Measurements from ENCODE around the gene SYTL5. TPM values are rescaled to one million over a fixed set of nuclear protein-coding genes. Genes with fewer than 3 reads are reported as not detected.

SYTL5 gene
- total and polyA plus RNA-seq, 9 donors = 0.07 to 0.39 (median 0.20) TPM

GRCh38 chrX:38126179-38126578, 119.8 kb downstream of the SYTL5 start:
- no peak for DNase-seq
- Histone ChIP-seq H3K27ac (ENCODE audit: low read length) (no peak overlapping the region), H3K4me3 (ENCODE audit: low read length) (no peak overlapping the region), H3K4me1 (ENCODE audit: control insufficient read depth, insufficient read depth, low read length) (no peaks in the 10 kb centered on the region), H3K36me3 (ENCODE audit: control insufficient read depth, insufficient read depth, low read length) (no peaks in the 10 kb centered on the region), H3K9me3 (replicated peaks; ENCODE audit: control insufficient read depth, low read depth, low read length) (no peaks in the 10 kb centered on the region), H3K27me3 (ENCODE audit: control insufficient read depth, insufficient read depth, low read length) (peaks cover 6% of the 10 kb centered on the region)
- WGBS (ENCODE audit: insufficient coverage) = 86% methylated on average over 2 of the region's 3 CpGs

GRCh38 chrX:38127961-38128360, 121.6 kb downstream of the SYTL5 start:
- WGBS (ENCODE audit: insufficient coverage) = no CpG with 5 or more reads among the region's 1 CpG

GRCh38 chrX:38129366-38129765, 123.0 kb downstream of the SYTL5 start:
- Histone ChIP-seq H3K27ac (ENCODE audit: low read length) (no peak overlapping the region), H3K9me3 (replicated peaks; ENCODE audit: control insufficient read depth, low read depth, low read length) (no peaks in the 10 kb centered on the region), H3K27me3 (ENCODE audit: control insufficient read depth, insufficient read depth, low read length) (peaks cover 7% of the 10 kb centered on the region), H3K36me3 (ENCODE audit: control insufficient read depth, insufficient read depth, low read length) (no peaks in the 10 kb centered on the region), H3K4me1 (ENCODE audit: control insufficient read depth, insufficient read depth, low read length) (no peaks in the 10 kb centered on the region), H3K4me3 (ENCODE audit: low read length) (no peak overlapping the region)
- no peak for DNase-seq

More at GRCh38 chrX:38127961-38128360, 121.6 kb downstream of the SYTL5 start:
- H3K36me3 ChIP-seq (ENCODE audit: control insufficient read depth, insufficient read depth, low read length) = no peaks in the 10 kb centered on the region
- no peaks in the 10 kb centered on the region for H3K9me3 ChIP-seq (replicated peaks; ENCODE audit: control insufficient read depth, low read depth, low read length)
- DNase-seq = no peak
- H3K27ac ChIP-seq (ENCODE audit: low read length) = no peak overlapping the region
- H3K4me3 ChIP-seq (ENCODE audit: low read length) = no peak overlapping the region
- H3K4me1 ChIP-seq (ENCODE audit: control insufficient read depth, insufficient read depth, low read length) = no peaks in the 10 kb centered on the region
- H3K27me3 ChIP-seq (ENCODE audit: control insufficient read depth, insufficient read depth, low read length) = peaks cover 6% of the 10 kb centered on the region

GRCh38 chrX:38138157-38138891, 132.0 kb downstream of the SYTL5 start:
- H3K4me1 ChIP-seq (ENCODE audit: control insufficient read depth, insufficient read depth, low read length) = no peaks in the 10 kb centered on the region
- no peaks in the 10 kb centered on the region for H3K9me3 ChIP-seq (replicated peaks; ENCODE audit: control insufficient read depth, low read depth, low read length)
- H3K27me3 ChIP-seq (ENCODE audit: control insufficient read depth, insufficient read depth, low read length) = peaks cover 8% of the 10 kb centered on the region
- no peak overlapping the region for H3K27ac ChIP-seq (ENCODE audit: low read length)
- H3K4me3 ChIP-seq (ENCODE audit: low read length) = no peak overlapping the region
- H3K36me3 ChIP-seq (ENCODE audit: control insufficient read depth, insufficient read depth, low read length) = no peaks in the 10 kb centered on the region
- DNase-seq = no peak
- WGBS (ENCODE audit: insufficient coverage) = no CpG with 5 or more reads among the region's 2 CpGs

GRCh38 chrX:38138900-38139299, 132.5 kb downstream of the SYTL5 start:
- H3K4me3 ChIP-seq (ENCODE audit: low read length) = no peak overlapping the region
- H3K27me3 ChIP-seq (ENCODE audit: control insufficient read depth, insufficient read depth, low read length) = peaks cover 8% of the 10 kb centered on the region
- no peaks in the 10 kb centered on the region for H3K4me1 ChIP-seq (ENCODE audit: control insufficient read depth, insufficient read depth, low read length)
- no peaks in the 10 kb centered on the region for H3K36me3 ChIP-seq (ENCODE audit: control insufficient read depth, insufficient read depth, low read length)
- no peak for DNase-seq
- no peak overlapping the region for H3K27ac ChIP-seq (ENCODE audit: low read length)
- WGBS (ENCODE audit: insufficient coverage) = no CpG with 5 or more reads among the region's 2 CpGs
- no peaks in the 10 kb centered on the region for H3K9me3 ChIP-seq (replicated peaks; ENCODE audit: control insufficient read depth, low read depth, low read length)

GRCh38 chrX:38142610-38143009, 136.3 kb downstream of the SYTL5 start:
- no peaks in the 10 kb centered on the region for H3K4me1 ChIP-seq (ENCODE audit: control insufficient read depth, insufficient read depth, low read length)
- no peaks in the 10 kb centered on the region for H3K9me3 ChIP-seq (replicated peaks; ENCODE audit: control insufficient read depth, low read depth, low read length)
- no CpG with 5 or more reads among the region's 1 CpG for WGBS (ENCODE audit: insufficient coverage)
- H3K4me3 ChIP-seq (ENCODE audit: low read length) = no peak overlapping the region
- H3K36me3 ChIP-seq (ENCODE audit: control insufficient read depth, insufficient read depth, low read length) = no peaks in the 10 kb centered on the region
- H3K27me3 ChIP-seq (ENCODE audit: control insufficient read depth, insufficient read depth, low read length) = peaks cover 5% of the 10 kb centered on the region
- peak; percentile 5 for DNase-seq
- no peak overlapping the region for H3K27ac ChIP-seq (ENCODE audit: low read length)

- Histone ChIP-seq H3K27me3 (ENCODE audit: control insufficient read depth, insufficient read depth, low read length) (peaks cover 21% of the 10 kb centered on the region), H3K9me3 (replicated peaks; ENCODE audit: control insufficient read depth, low read depth, low read length) (no peaks in the 10 kb centered on the region), H3K27ac (ENCODE audit: low read length) (no peak overlapping the region), H3K4me1 (ENCODE audit: control insufficient read depth, insufficient read depth, low read length) (no peaks in the 10 kb centered on the region), H3K4me3 (ENCODE audit: low read length) (no peak overlapping the region), H3K36me3 (ENCODE audit: control insufficient read depth, insufficient read depth, low read length) (no peaks in the 10 kb centered on the region)
- DNase-seq = no peak
- WGBS (ENCODE audit: insufficient coverage) = no CpG with 5 or more reads among the region's 2 CpGs
Measured at GRCh38 chrX:38149016-38149415, 142.7 kb downstream of the SYTL5 start.

GRCh38 chrX:38150993-38151392, 144.6 kb downstream of the SYTL5 start:
- Histone ChIP-seq H3K9me3 (replicated peaks; ENCODE audit: control insufficient read depth, low read depth, low read length) (no peaks in the 10 kb centered on the region), H3K36me3 (ENCODE audit: control insufficient read depth, insufficient read depth, low read length) (no peaks in the 10 kb centered on the region), H3K27ac (ENCODE audit: low read length) (no peak overlapping the region), H3K4me3 (ENCODE audit: low read length) (no peak overlapping the region), H3K27me3 (ENCODE audit: control insufficient read depth, insufficient read depth, low read length) (peaks cover 21% of the 10 kb centered on the region), H3K4me1 (ENCODE audit: control insufficient read depth, insufficient read depth, low read length) (no peaks in the 10 kb centered on the region)
- no peak for DNase-seq
- WGBS (ENCODE audit: insufficient coverage) = 59% methylated on average over 4 of the region's 4 CpGs

GRCh38 chrX:38151441-38151840, 145.1 kb downstream of the SYTL5 start:
- WGBS (ENCODE audit: insufficient coverage) = 100% methylated on average over 1 of the region's 5 CpGs
- Histone ChIP-seq H3K9me3 (replicated peaks; ENCODE audit: control insufficient read depth, low read depth, low read length) (no peaks in the 10 kb centered on the region), H3K4me1 (ENCODE audit: control insufficient read depth, insufficient read depth, low read length) (no peaks in the 10 kb centered on the region), H3K27ac (ENCODE audit: low read length) (no peak overlapping the region), H3K4me3 (ENCODE audit: low read length) (no peak overlapping the region), H3K36me3 (ENCODE audit: control insufficient read depth, insufficient read depth, low read length) (no peaks in the 10 kb centered on the region), H3K27me3 (ENCODE audit: control insufficient read depth, insufficient read depth, low read length) (peaks cover 21% of the 10 kb centered on the region)
- no peak for DNase-seq

- 60% methylated on average over 1 of the region's 5 CpGs for WGBS (ENCODE audit: insufficient coverage)
- no peak overlapping the region for H3K4me3 ChIP-seq (ENCODE audit: low read length)
- peaks cover 20% of the 10 kb centered on the region for H3K27me3 ChIP-seq (ENCODE audit: control insufficient read depth, insufficient read depth, low read length)
- peaks cover 3% of the 10 kb centered on the region for H3K36me3 ChIP-seq (ENCODE audit: control insufficient read depth, insufficient read depth, low read length)
- H3K27ac ChIP-seq (ENCODE audit: low read length) = no peak overlapping the region
- H3K9me3 ChIP-seq (replicated peaks; ENCODE audit: control insufficient read depth, low read depth, low read length) = no peaks in the 10 kb centered on the region
- no peaks in the 10 kb centered on the region for H3K4me1 ChIP-seq (ENCODE audit: control insufficient read depth, insufficient read depth, low read length)
- DNase-seq = no peak
Measured at GRCh38 chrX:38154340-38154739, 148.0 kb downstream of the SYTL5 start.

GRCh38 chrX:38154818-38155217, 148.5 kb downstream of the SYTL5 start:
- no CpG with 5 or more reads among the region's 2 CpGs for WGBS (ENCODE audit: insufficient coverage)
- no peaks in the 10 kb centered on the region for H3K9me3 ChIP-seq (replicated peaks; ENCODE audit: control insufficient read depth, low read depth, low read length)
- H3K27me3 ChIP-seq (ENCODE audit: control insufficient read depth, insufficient read depth, low read length) = peaks cover 21% of the 10 kb centered on the region
- no peak overlapping the region for H3K27ac ChIP-seq (ENCODE audit: low read length)
- no peak for DNase-seq
- H3K4me1 ChIP-seq (ENCODE audit: control insufficient read depth, insufficient read depth, low read length) = no peaks in the 10 kb centered on the region
- no peak overlapping the region for H3K4me3 ChIP-seq (ENCODE audit: low read length)
- H3K36me3 ChIP-seq (ENCODE audit: control insufficient read depth, insufficient read depth, low read length) = peaks cover 3% of the 10 kb centered on the region

Measured in muscle of leg (tissue), 11 donors.